Endothelial cell of umbilical vein (primary cell): ENCODE data around the gene SMIM17. TPM values are rescaled to one million over a fixed set of nuclear protein-coding genes. Genes with fewer than 3 reads are reported as not detected.

ENCODE experiments used
- BruUV-seq: library from RNA; stranded (reverse); fragments of 400-500 nt; replicated peaks from 2 replicates; lab custom pipeline; 2021; lab: Mats Ljungman, UMichigan
- CTCF ChIA-PET: fragments of 300-600, 350-600 bp; sonication (Branson Sonifier 250); formaldehyde crosslinking; loops from one replicate; lab custom pipeline; 2021; ENCODE audit warnings: antibody characterized with exemption, inconsistent platforms; lab: Charles Lee
- POLR2A ChIA-PET: fragments of 300-600, 350-600 bp; sonication (Branson Sonifier 250); formaldehyde crosslinking; loops from one replicate; lab custom pipeline; 2021; ENCODE audit warnings: antibody characterized with exemption, inconsistent platforms; lab: Charles Lee
- DNase-seq: peaks from one replicate; pipeline ENCODE4 v3.0.0-alpha.2; 2011; ENCODE audit warnings: low read depth, low spot score
- FAIRE-seq: peaks from 2 replicates; lab custom pipeline; 2011; peaks lifted over from hg19 to GRCh38; lab: Jason Lieb, UNC
- H2AFZ ChIP-seq: 2 replicates; pipeline ENCODE4 v1.6.0; 2012; ENCODE audit warnings: low read depth, low read length, control low read depth, inconsistent platforms
- H3K27ac ChIP-seq: 2 replicates; pipeline ENCODE4 v1.5.1; 2011; ENCODE audit warnings: low read depth, mild to moderate bottlenecking, control low read depth, low read length, moderate library complexity; ENCODE audit not compliant: insufficient read depth
- H3K27me3 ChIP-seq, 2 experiments: 2 replicates each; pipeline versions ENCODE4 v1.6.0 to v1.6.1; 2011; ENCODE audit warnings: low read length in 2 of 2, mixed read lengths in 1 of 2; ENCODE audit not compliant: control insufficient read depth in 2 of 2, insufficient read depth in 2 of 2
- H3K36me3 ChIP-seq, 2 experiments: 2 replicates in 1 of 2; 3 replicates in 1 of 2; pipeline ENCODE4 v1.5.1; 2011; ENCODE audit warnings: low read length in 2 of 2, mild to moderate bottlenecking in 1 of 2, moderate library complexity in 1 of 2; ENCODE audit not compliant: control insufficient read depth in 2 of 2, insufficient read depth in 2 of 2; ENCODE audit errors: extremely low read depth in 1 of 2
- H3K4me1 ChIP-seq: 3 replicates; pipeline ENCODE4 v1.5.1; 2011; ENCODE audit warnings: mild to moderate bottlenecking, low read length; ENCODE audit not compliant: control insufficient read depth, insufficient read depth; ENCODE audit errors: extremely low read depth
- H3K4me2 ChIP-seq: 2 replicates; pipeline ENCODE4 v1.6.1; 2011; ENCODE audit warnings: low read length, control low read depth, mixed read lengths; ENCODE audit not compliant: insufficient read depth
- H3K4me3 ChIP-seq, 3 experiments: fragments of 200-600 bp in 1 of 3; sonication (generic), shearing (Covaris generic) in 1 of 3; replicated peaks in 1 of 3; 2 replicates each; pipeline ENCODE4 v1.5.1; 2011 to 2016; ENCODE audit warnings: control low read depth in 3 of 3, low read length in 3 of 3, mild to moderate bottlenecking in 2 of 3, inconsistent platforms in 1 of 3, low read depth in 1 of 3, moderate library complexity in 1 of 3; ENCODE audit not compliant: insufficient read depth in 1 of 3
- H3K79me2 ChIP-seq: 2 replicates; pipeline ENCODE4 v1.6.0; 2012; ENCODE audit warnings: low read length, inconsistent platforms; ENCODE audit not compliant: control insufficient read depth, insufficient read depth
- H3K9ac ChIP-seq: replicated peaks from 2 replicates; pipeline ENCODE3; 2011; ENCODE audit warnings: low read length, control low read depth; ENCODE audit not compliant: insufficient read depth; ENCODE audit errors: extremely low read depth
- H3K9me1 ChIP-seq: replicated peaks from 3 replicates; pipeline ENCODE4 v1.6.0; 2011; ENCODE audit warnings: mild to moderate bottlenecking, low read length; ENCODE audit not compliant: control insufficient read depth, insufficient read depth; ENCODE audit errors: extremely low read depth
- H3K9me3 ChIP-seq: replicated peaks from 2 replicates; pipeline ENCODE4 v1.5.1; 2012; ENCODE audit warnings: low read length, inconsistent platforms; ENCODE audit not compliant: control insufficient read depth, insufficient read depth
- H4K20me1 ChIP-seq: replicated peaks from 2 replicates; pipeline ENCODE3; 2011; ENCODE audit warnings: mild to moderate bottlenecking, low read length; ENCODE audit not compliant: control insufficient read depth, insufficient read depth; ENCODE audit errors: extremely low read depth
- EZH2 ChIP-seq: IDR thresholded peaks from 2 replicates; pipeline ENCODE4 v1.6.1; 2012; ENCODE audit warnings: borderline replicate concordance, low read depth, mild to moderate bottlenecking, moderate library complexity, low read length, inconsistent platforms; ENCODE audit not compliant: severe bottlenecking
- FOS ChIP-seq: IDR thresholded peaks from 2 replicates; pipeline ENCODE4 v1.6.1; 2011; ENCODE audit warnings: mild to moderate bottlenecking, low read length, moderate library complexity, borderline replicate concordance; ENCODE audit not compliant: insufficient read depth
- GATA2 ChIP-seq: IDR thresholded peaks from 2 replicates; pipeline ENCODE4 v1.7.0; 2011; ENCODE audit warnings: low read depth, mild to moderate bottlenecking, moderate library complexity, mixed read lengths, low read length; ENCODE audit not compliant: insufficient read length, insufficient read depth
- JUN ChIP-seq: IDR thresholded peaks from 2 replicates; pipeline ENCODE4 v1.6.1; 2011; ENCODE audit warnings: borderline replicate concordance, low read depth; ENCODE audit not compliant: insufficient read length, insufficient read depth
- MYC ChIP-seq: IDR thresholded peaks from one replicate; pipeline ENCODE4 v1.6.1; 2011; ENCODE audit warnings: mild to moderate bottlenecking, low read depth, low read length
- POLR2A ChIP-seq: IDR thresholded peaks from 2 replicates; pipeline ENCODE4 v1.6.1; 2012; ENCODE audit warnings: low read depth, mild to moderate bottlenecking, control low read depth, low read length
- POLR2AphosphoS5 ChIP-seq: IDR thresholded peaks from 2 replicates; pipeline ENCODE4 v1.6.1; 2012; ENCODE audit warnings: low read depth, mild to moderate bottlenecking, control low read depth, low read length, moderate library complexity; ENCODE audit not compliant: insufficient read depth
- dilution Hi-C: fragments of 300-500 bp; cut with MboI; formaldehyde crosslinking; loops from one replicate; pipeline ENCODE4 v1.15.0; 2019; ENCODE audit warnings: low sequenced_read_pairs; ENCODE audit not compliant: extremely low pct_ligation_motif_present
- intact Hi-C: fragments of 100-400 bp; cut with micrococcal nuclease; formaldehyde crosslinking; loops from one replicate; pipeline ENCODE4 v1.10.0; 2022
- polyA plus RNA-seq, 4 experiments: library from polyadenylated mRNA; depleted of rRNA in 3 of 4; stranded (reverse) in 3 of 4; unstranded in 1 of 4; fragments of >200 nt; gene quantifications; 2 replicates each; pipeline versions ENCODE4 v1.2.1 to v1.2.3, GENCODE V29; 2011 to 2012; ENCODE audit warnings: missing spikeins in 1 of 4
- total RNA-seq: library from RNA; stranded (reverse); gene quantifications from 2 replicates; pipeline ENCODE4 v1.2.3, GENCODE V29; 2021
- TF ChIP-seq, protein P1 (sequence below), 2 donors: IDR thresholded peaks; 1 replicate in 1 of 2; 2 replicates in 1 of 2; pipeline ENCODE4 v1.5.1; 2011; ENCODE audit warnings: low read length in 2 of 2, mild to moderate bottlenecking in 2 of 2, moderate library complexity in 2 of 2, control low read depth in 1 of 2, inconsistent platforms in 1 of 2, low read depth in 1 of 2; ENCODE audit not compliant: insufficient read depth in 1 of 2; ENCODE audit errors: extremely low read depth in 1 of 2
- TF ChIP-seq, protein P2 (sequence below): IDR thresholded peaks from 2 replicates; pipeline ENCODE4 v1.6.1; 2011; ENCODE audit not compliant: insufficient read depth, insufficient read length

The SMIM17 gene
- total and polyA plus RNA-seq, 2 donors (not counting 3 experiments of a cell fraction or from before 2014, with no cell fraction given) = 0.10 to 1.4 TPM

DNA sequence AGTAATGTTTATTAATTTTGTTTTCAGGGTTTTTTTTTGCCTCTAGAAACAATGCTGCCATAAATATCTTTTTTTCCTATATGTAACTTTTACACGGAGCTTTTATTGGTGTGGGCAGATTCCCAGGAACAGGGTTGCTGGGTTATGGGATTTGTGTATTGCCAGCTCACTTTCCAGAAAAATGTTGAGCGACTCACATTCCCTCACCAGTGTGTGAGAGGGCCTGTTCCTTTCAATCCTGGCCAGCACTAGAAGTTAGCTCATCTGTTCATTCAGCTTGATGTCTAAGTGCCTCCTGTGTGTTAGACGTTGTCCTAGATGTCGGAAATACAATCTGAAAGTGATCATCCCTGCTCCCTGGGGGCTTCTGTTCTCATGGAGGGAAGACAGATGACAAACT is 45.3 kb upstream of the SMIM17 start:
- no peaks in the 10 kb centered on the region for H4K20me1 ChIP-seq
- dilution Hi-C loops = no loop called here

DNA sequence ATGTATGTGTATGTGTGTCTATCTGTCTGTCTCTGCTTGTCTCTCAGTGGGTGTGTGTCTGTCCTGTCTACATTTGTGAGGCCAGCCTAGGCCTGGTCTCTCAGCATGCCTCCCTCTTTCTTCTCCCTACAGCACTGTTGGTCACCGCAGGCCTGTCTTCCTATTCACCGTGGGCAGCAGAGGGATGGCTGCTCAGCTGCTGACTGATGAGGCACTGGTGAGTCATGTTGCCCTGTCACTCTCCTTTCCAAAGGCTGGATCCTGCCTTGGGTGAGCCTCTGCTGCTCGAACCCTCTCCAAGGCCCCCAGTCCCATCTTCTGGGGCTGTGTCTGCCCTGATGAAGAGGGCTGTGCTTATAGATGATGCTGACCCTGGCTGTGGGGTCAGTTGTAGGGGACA is 41.6 kb upstream of the SMIM17 start:
- dilution Hi-C loops = no loop called here
- no peak overlapping the region for H3K9ac ChIP-seq
- BruUV-seq = no TSS peak
- H2AFZ ChIP-seq = no peak overlapping the region
- H3K27me3 ChIP-seq = no peaks in the 10 kb centered on the region
- no peak for DNase-seq
- H3K9me1 ChIP-seq = no peaks in the 10 kb centered on the region
- intact Hi-C loops = no loop called here
- POLR2A ChIA-PET = no interaction called here
- peaks cover 19% of the 10 kb centered on the region for H3K79me2 ChIP-seq
- peaks cover 2% of the 10 kb centered on the region for H3K4me1 ChIP-seq
- FAIRE-seq = no peak
- no peak overlapping the region for H3K4me3 ChIP-seq
- no peak overlapping the region for H3K27ac ChIP-seq
- CTCF ChIA-PET = no interaction called here
- H3K4me2 ChIP-seq = no peak overlapping the region
- no peaks in the 10 kb centered on the region for H3K9me3 ChIP-seq
- no peaks in the 10 kb centered on the region for H4K20me1 ChIP-seq
- TF ChIP-seq, protein P1, sequence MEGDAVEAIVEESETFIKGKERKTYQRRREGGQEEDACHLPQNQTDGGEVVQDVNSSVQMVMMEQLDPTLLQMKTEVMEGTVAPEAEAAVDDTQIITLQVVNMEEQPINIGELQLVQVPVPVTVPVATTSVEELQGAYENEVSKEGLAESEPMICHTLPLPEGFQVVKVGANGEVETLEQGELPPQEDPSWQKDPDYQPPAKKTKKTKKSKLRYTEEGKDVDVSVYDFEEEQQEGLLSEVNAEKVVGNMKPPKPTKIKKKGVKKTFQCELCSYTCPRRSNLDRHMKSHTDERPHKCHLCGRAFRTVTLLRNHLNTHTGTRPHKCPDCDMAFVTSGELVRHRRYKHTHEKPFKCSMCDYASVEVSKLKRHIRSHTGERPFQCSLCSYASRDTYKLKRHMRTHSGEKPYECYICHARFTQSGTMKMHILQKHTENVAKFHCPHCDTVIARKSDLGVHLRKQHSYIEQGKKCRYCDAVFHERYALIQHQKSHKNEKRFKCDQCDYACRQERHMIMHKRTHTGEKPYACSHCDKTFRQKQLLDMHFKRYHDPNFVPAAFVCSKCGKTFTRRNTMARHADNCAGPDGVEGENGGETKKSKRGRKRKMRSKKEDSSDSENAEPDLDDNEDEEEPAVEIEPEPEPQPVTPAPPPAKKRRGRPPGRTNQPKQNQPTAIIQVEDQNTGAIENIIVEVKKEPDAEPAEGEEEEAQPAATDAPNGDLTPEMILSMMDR (IDR thresholded peaks at IDR 0.05; ENCODE audit: extremely low read depth in 1 of 2, insufficient read depth in 1 of 2, low read depth in 1 of 2, low read length in 2 of 2) = no peak
- no peak for TF ChIP-seq JUN
- TF ChIP-seq FOS = no peak
- no peak for TF ChIP-seq POLR2AphosphoS5
- no peak for TF ChIP-seq GATA2
- no peak for TF ChIP-seq POLR2A
- TF ChIP-seq, protein P2, sequence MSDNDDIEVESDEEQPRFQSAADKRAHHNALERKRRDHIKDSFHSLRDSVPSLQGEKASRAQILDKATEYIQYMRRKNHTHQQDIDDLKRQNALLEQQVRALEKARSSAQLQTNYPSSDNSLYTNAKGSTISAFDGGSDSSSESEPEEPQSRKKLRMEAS = no peak
- no peak for TF ChIP-seq EZH2
- no peak for TF ChIP-seq MYC
- H3K36me3 ChIP-seq = peaks cover 5 to 8% of the 10 kb centered on the region in 2 experiments

More for the DNA sequence above, 45.3 kb upstream of the SMIM17 start:
- Histone ChIP-seq H3K36me3 (peaks cover 5 to 6% of the 10 kb centered on the region in 2 experiments), H3K79me2 (peaks cover 24% of the 10 kb centered on the region), H3K4me2 (no peak overlapping the region), H3K9ac (no peak overlapping the region), H3K9me3 (no peaks in the 10 kb centered on the region), H2AFZ (no peak overlapping the region), H3K4me3 (no peak overlapping the region), H3K27me3 (no peaks in the 10 kb centered on the region), H3K27ac (no peak overlapping the region), H3K4me1 (peaks cover 9% of the 10 kb centered on the region), H3K9me1 (no peaks in the 10 kb centered on the region)
- POLR2A ChIA-PET = no interaction called here
- no peak for TF ChIP-seq POLR2A
- no peak for TF ChIP-seq MYC
- TF ChIP-seq JUN = no peak
- no peak for TF ChIP-seq FOS
- TF ChIP-seq, protein P2 = no peak
- no peak for TF ChIP-seq GATA2
- FAIRE-seq (no peak), DNase-seq (no peak)
- CTCF ChIA-PET = no interaction called here
- intact Hi-C loops = no loop called here
- no TSS peak for BruUV-seq
